GM18526 (cell line): ENCODE data around the gene SCG5.
"Not testable (repeated sequence)": the region's sequence is repeated elsewhere in the genome, so short reads cannot be mapped to it uniquely, and the experiment has no call there.

Source experiments
- POLR2A ChIP-seq: IDR thresholded peaks from 3 replicates; pipeline ENCODE4 v1.6.1; 2011; ENCODE audit not compliant: insufficient read length; ENCODE audit errors: extremely low read depth

SCG5 gene

GRCh38 chr15:32641517-32642059 lies at the start of gene SCG5:
Gene SCG5 (plus strand): TSS chr15:32641710. CDS start chr15:32643593, 1,883 bp downstream.
- no peak for TF ChIP-seq POLR2A

GRCh38 chr15:32593151-32593550 lies 48.4 kb upstream of the SCG5 start, which contains the start of gene GOLGA8N:
Gene GOLGA8N (plus strand): TSS chr15:32593456.
- not testable (repeated sequence) for TF ChIP-seq POLR2A

GRCh38 chr15:32615051-32615870 lies 26.2 kb upstream of the SCG5 start, which contains the start of gene ARHGAP11A:
Gene ARHGAP11A (plus strand): TSS chr15:32615504. CDS start chr15:32616212, 708 bp downstream.
- peak; percentile 26 for TF ChIP-seq POLR2A

GRCh38 chr15:32636410-32636809 lies 5.1 kb upstream of the SCG5 start:
- TF ChIP-seq POLR2A = no peak

- no peak for TF ChIP-seq POLR2A
Observed at GRCh38 chr15:32636908-32637567, 4.5 kb upstream of the SCG5 start.

GRCh38 chr15:32637704-32638103 lies 3.8 kb upstream of the SCG5 start:
- no peak for TF ChIP-seq POLR2A

- no peak for TF ChIP-seq POLR2A
Observed at GRCh38 chr15:32642667-32643435, 1.3 kb downstream of the SCG5 start.

GRCh38 chr15:32643907-32644445 lies 2.5 kb downstream of the SCG5 start:
- TF ChIP-seq POLR2A = no peak

GRCh38 chr15:32646291-32646690 lies 4.8 kb downstream of the SCG5 start:
- TF ChIP-seq POLR2A = no peak

- no peak for TF ChIP-seq POLR2A
Observed at GRCh38 chr15:32649342-32649741, 7.8 kb downstream of the SCG5 start.

GRCh38 chr15:32651229-32651837 lies 9.8 kb downstream of the SCG5 start:
- TF ChIP-seq POLR2A = no peak

GRCh38 chr15:32652178-32652577 lies 10.7 kb downstream of the SCG5 start:
- no peak for TF ChIP-seq POLR2A

- TF ChIP-seq POLR2A = no peak
Observed at GRCh38 chr15:32656091-32656490, 14.6 kb downstream of the SCG5 start.

- no peak for TF ChIP-seq POLR2A
Observed at GRCh38 chr15:32656496-32656895, 15.0 kb downstream of the SCG5 start.
